Spleen (tissue), 7 donors: ENCODE results near the gene SPOP.

Experiments used
- POLR2A ChIP-seq, 3 donors: fragments of 450-650 bp; IDR thresholded peaks; one replicate each; pipeline ENCODE4 v1.5.1; 2017; ENCODE audit warnings: antibody characterized with exemption in 3 of 3, mild to moderate bottlenecking in 1 of 3
- POLR2AphosphoS5 ChIP-seq, 3 donors: sonication (generic); formaldehyde crosslinking; IDR thresholded peaks; one replicate each; pipeline ENCODE4 v1.5.1; 2017; ENCODE audit warnings: antibody characterized with exemption in 3 of 3
- TF ChIP-seq, protein P1 (sequence below), 11 experiments: fragments of 200-600 bp in 7 of 11; fragments of 450-650 bp in 4 of 11; sonication (generic) in 4 of 11; IDR thresholded peaks in 8 of 11; conservative IDR thresholded peaks in 3 of 11; 1 replicate in 7 of 11; 2 replicates in 4 of 11; pipeline versions ENCODE4 v1.4.0 to v1.8.0; 2016 to 2021; ENCODE audit warnings: antibody characterized with exemption in 11 of 11, inconsistent platforms in 4 of 11, mild to moderate bottlenecking in 1 of 11
- donor health status: DM: no; HTN: no; CAD: no; lungs with moderate emphysema.
- donor health status: DM: no; HTN: no; CAD: no.
- donor health status: DM: no; HTN: no; CAD: no.

DNA sequence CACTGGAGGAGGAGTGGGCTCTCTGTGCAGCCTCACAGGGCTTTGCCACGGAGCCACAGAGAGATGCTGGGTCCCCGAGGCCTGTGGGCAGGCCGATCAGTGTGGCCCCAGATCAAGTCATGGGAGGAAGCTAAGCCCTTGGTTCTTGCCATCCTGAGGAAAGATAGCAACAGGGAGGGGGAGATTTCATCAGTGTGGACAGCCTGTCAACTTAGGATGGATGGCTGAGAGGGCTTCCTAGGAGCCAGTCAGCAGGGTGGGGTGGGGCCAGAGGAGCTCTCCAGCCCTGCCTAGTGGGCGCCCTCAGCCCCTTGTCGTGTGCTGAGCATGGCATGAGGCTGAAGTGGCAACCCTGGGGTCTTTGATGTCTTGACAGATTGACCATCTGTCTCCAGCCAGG, 98.4 kb downstream of the SPOP start:
- no peak for TF ChIP-seq POLR2A (IDR thresholded peaks at IDR 0.05)
- TF ChIP-seq, protein P1, sequence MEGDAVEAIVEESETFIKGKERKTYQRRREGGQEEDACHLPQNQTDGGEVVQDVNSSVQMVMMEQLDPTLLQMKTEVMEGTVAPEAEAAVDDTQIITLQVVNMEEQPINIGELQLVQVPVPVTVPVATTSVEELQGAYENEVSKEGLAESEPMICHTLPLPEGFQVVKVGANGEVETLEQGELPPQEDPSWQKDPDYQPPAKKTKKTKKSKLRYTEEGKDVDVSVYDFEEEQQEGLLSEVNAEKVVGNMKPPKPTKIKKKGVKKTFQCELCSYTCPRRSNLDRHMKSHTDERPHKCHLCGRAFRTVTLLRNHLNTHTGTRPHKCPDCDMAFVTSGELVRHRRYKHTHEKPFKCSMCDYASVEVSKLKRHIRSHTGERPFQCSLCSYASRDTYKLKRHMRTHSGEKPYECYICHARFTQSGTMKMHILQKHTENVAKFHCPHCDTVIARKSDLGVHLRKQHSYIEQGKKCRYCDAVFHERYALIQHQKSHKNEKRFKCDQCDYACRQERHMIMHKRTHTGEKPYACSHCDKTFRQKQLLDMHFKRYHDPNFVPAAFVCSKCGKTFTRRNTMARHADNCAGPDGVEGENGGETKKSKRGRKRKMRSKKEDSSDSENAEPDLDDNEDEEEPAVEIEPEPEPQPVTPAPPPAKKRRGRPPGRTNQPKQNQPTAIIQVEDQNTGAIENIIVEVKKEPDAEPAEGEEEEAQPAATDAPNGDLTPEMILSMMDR (IDR thresholded peaks at IDR 0.05 in 8 of 11, conservative IDR thresholded peaks at IDR 0.05 in 3 of 11): no peak
- no peak for TF ChIP-seq POLR2AphosphoS5 (IDR thresholded peaks at IDR 0.05)
